Smooth muscle cell (in vitro differentiated cells): ENCODE measurements around the gene CDADC1. TPM values are rescaled to one million over a fixed set of nuclear protein-coding genes. Genes with fewer than 3 reads are reported as not detected.

Experiments used
- DNase-seq: peaks from one replicate; lab custom pipeline; 2025; ENCODE audit not compliant: unreplicated experiment; lab: John Stamatoyannopoulos, UW
- H2AFZ ChIP-seq: fragments of 200-600 bp; sonication (generic); 2 replicates; pipeline ENCODE4 v1.6.0; 2016; ENCODE audit warnings: antibody characterized with exemption, low read depth, mild to moderate bottlenecking
- H3F3A ChIP-seq: fragments of 200-600 bp; sonication (generic); 2 replicates; pipeline ENCODE4 v1.6.0; 2017; ENCODE audit warnings: antibody characterized with exemption, low read depth
- H3K27ac ChIP-seq: fragments of 200-600 bp; sonication (generic); 2 replicates; pipeline ENCODE4 v1.5.1; 2016; ENCODE audit warnings: low read depth, mild to moderate bottlenecking
- H3K27me3 ChIP-seq: fragments of 200-600 bp; sonication (generic); 2 replicates; pipeline ENCODE4 v1.6.1; 2016; ENCODE audit warnings: low read depth, mild to moderate bottlenecking
- H3K36me3 ChIP-seq: fragments of 200-600 bp; sonication (generic); 2 replicates; pipeline ENCODE4 v1.5.1; 2016; ENCODE audit warnings: low read depth
- H3K4me1 ChIP-seq: fragments of 200-600 bp; sonication (generic); 2 replicates; pipeline ENCODE4 v1.5.1; 2016; ENCODE audit warnings: low read depth
- H3K4me2 ChIP-seq: fragments of 200-600 bp; sonication (generic); 2 replicates; pipeline ENCODE4 v1.6.0; 2016; ENCODE audit warnings: mild to moderate bottlenecking
- H3K4me3 ChIP-seq: fragments of 200-600 bp; sonication (generic); 2 replicates; pipeline ENCODE4 v1.5.1; 2016; ENCODE audit warnings: mild to moderate bottlenecking
- H3K79me2 ChIP-seq: fragments of 200-600 bp; sonication (generic); 2 replicates; pipeline ENCODE4 v1.6.0; 2016; ENCODE audit warnings: low read depth, mild to moderate bottlenecking
- H3K9ac ChIP-seq: fragments of 200-600 bp; sonication (generic); 2 replicates; pipeline ENCODE4 v1.6.0; 2016; ENCODE audit warnings: low read depth
- H3K9me3 ChIP-seq: fragments of 200-600 bp; sonication (generic); replicated peaks from 2 replicates; pipeline ENCODE4 v1.5.1; 2016; ENCODE audit warnings: low read depth
- H4K20me1 ChIP-seq: fragments of 200-600 bp; sonication (generic); 2 replicates; pipeline ENCODE4 v1.6.0; 2016; ENCODE audit warnings: low read depth
- CTCF ChIP-seq: fragments of 200-600 bp; sonication (generic); IDR thresholded peaks from 2 replicates; pipeline ENCODE4 v1.5.1; 2017; ENCODE audit warnings: borderline replicate concordance, mild to moderate bottlenecking, antibody characterized with exemption; ENCODE audit not compliant: insufficient read depth, poor library complexity, severe bottlenecking
- WGBS: methylation state at CpG from one replicate; pipeline ENCODE4 v1.1.7; 2016; ENCODE audit warnings: low lambda C conversion rate; 5-methylcytosine and 5-hydroxymethylcytosine counted together
- polyA plus RNA-seq: library from polyadenylated mRNA; unstranded; fragments of >200 nt; fragmentation: Nextera tagmentation; extraction: Ambion mirVana; gene quantifications from 2 replicates; pipeline ENCODE4 v1.2.1, GENCODE V29; 2016
- total RNA-seq: library from RNA; depleted of rRNA; stranded (reverse); fragments of >200 nt; gene quantifications from 2 replicates; pipeline ENCODE4 v1.2.3, GENCODE V29; 2014

The CDADC1 gene
- total and polyA plus RNA-seq, 2 experiments from 2014 or later: 11.1 to 22.6 TPM

- Histone ChIP-seq H3K4me1 (no peaks in the 10 kb centered on the region), H3F3A (no peaks in the 10 kb centered on the region), H3K36me3 (no peaks in the 10 kb centered on the region), H3K27me3 (no peaks in the 10 kb centered on the region), H3K79me2 (no peaks in the 10 kb centered on the region), H3K4me2 (no peak overlapping the region), H3K9ac (no peak overlapping the region), H3K27ac (peak overlapping the region; percentile 96), H2AFZ (no peak overlapping the region), H3K4me3 (no peak overlapping the region), H3K9me3 (no peaks in the 10 kb centered on the region), H4K20me1 (no peaks in the 10 kb centered on the region)
- TF ChIP-seq CTCF: no peak
- 44% methylated on average over 3 of the region's 3 CpGs for WGBS
- no peak for DNase-seq
Measured at GRCh38 chr13:49315036-49315565, 67.4 kb downstream of the CDADC1 start.

- no peak overlapping the region for H3K9ac ChIP-seq
- H3K36me3 ChIP-seq: no peaks in the 10 kb centered on the region
- 94% methylated on average over 5 of the region's 5 CpGs for WGBS
- no peak for DNase-seq
- H3K79me2 ChIP-seq: no peaks in the 10 kb centered on the region
- H4K20me1 ChIP-seq: no peaks in the 10 kb centered on the region
- peak overlapping the region; percentile 96 for H3K27ac ChIP-seq
- H3K4me2 ChIP-seq: peak overlapping the region; percentile 4
- no peaks in the 10 kb centered on the region for H3K4me1 ChIP-seq
- no peak overlapping the region for H2AFZ ChIP-seq
- TF ChIP-seq CTCF: no peak
- H3K27me3 ChIP-seq: no peaks in the 10 kb centered on the region
- H3K4me3 ChIP-seq: no peak overlapping the region
- no peaks in the 10 kb centered on the region for H3F3A ChIP-seq
- no peaks in the 10 kb centered on the region for H3K9me3 ChIP-seq
Measured at GRCh38 chr13:49315756-49316482, 68.2 kb downstream of the CDADC1 start.

- DNase-seq: no peak
- Histone ChIP-seq H3K79me2 (no peaks in the 10 kb centered on the region), H3K4me2 (peak overlapping the region; percentile 49), H3K4me3 (no peak overlapping the region), H3K9ac (peak overlapping the region; percentile 0), H3K4me1 (no peaks in the 10 kb centered on the region), H3F3A (no peaks in the 10 kb centered on the region), H3K36me3 (no peaks in the 10 kb centered on the region), H3K27ac (peak overlapping the region; percentile 74), H4K20me1 (no peaks in the 10 kb centered on the region), H3K27me3 (no peaks in the 10 kb centered on the region), H2AFZ (no peak overlapping the region), H3K9me3 (no peaks in the 10 kb centered on the region)
- TF ChIP-seq CTCF: no peak
Measured at GRCh38 chr13:49319551-49319950, 71.8 kb downstream of the CDADC1 start.

GRCh38 chr13:49319951-49320350 is 72.2 kb downstream of the CDADC1 start:
- no peak for TF ChIP-seq CTCF
- no peak overlapping the region for H3K4me3 ChIP-seq
- no peak overlapping the region for H2AFZ ChIP-seq
- H3K4me1 ChIP-seq: no peaks in the 10 kb centered on the region
- no peaks in the 10 kb centered on the region for H4K20me1 ChIP-seq
- H3K9ac ChIP-seq: peak overlapping the region; percentile 0
- H3K79me2 ChIP-seq: no peaks in the 10 kb centered on the region
- H3K27me3 ChIP-seq: no peaks in the 10 kb centered on the region
- no peak for DNase-seq
- no peaks in the 10 kb centered on the region for H3K36me3 ChIP-seq
- H3K27ac ChIP-seq: peak overlapping the region; percentile 74
- 73% methylated on average over 2 of the region's 2 CpGs for WGBS
- peak overlapping the region; percentile 49 for H3K4me2 ChIP-seq
- H3F3A ChIP-seq: no peaks in the 10 kb centered on the region
- no peaks in the 10 kb centered on the region for H3K9me3 ChIP-seq
